ENCODE data around the gene SLC22A23.
"Not testable (repeated sequence)": the region's sequence is repeated elsewhere in the genome, so short reads cannot be mapped to it uniquely, and the experiment has no call there.

The SLC22A23 gene

DNA sequence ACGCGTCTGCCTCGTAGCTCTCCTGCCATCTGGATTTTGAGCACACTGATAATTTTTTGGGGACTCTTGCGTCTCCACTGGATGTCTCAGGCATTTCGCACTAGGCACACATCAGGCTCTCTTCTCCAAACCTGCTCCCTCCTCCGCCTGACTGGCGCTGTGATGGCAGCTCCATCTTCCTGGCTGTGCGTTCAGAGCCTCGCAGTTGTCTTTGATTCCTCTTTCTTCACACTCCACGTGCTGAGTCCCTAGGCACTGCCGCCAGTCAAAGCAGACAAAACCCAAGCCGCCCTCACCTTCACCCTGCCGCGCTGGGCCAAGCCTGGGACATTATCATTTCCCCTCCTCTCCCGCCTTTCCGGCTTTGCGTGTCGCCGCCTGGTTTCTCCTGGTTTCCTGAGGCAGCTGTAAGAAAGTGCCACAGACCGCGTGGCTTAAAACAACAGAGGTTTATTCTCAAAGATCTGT, 197.3 kb downstream of the SLC22A23 start:
- DNase-seq: peak; percentile 5

DNA sequence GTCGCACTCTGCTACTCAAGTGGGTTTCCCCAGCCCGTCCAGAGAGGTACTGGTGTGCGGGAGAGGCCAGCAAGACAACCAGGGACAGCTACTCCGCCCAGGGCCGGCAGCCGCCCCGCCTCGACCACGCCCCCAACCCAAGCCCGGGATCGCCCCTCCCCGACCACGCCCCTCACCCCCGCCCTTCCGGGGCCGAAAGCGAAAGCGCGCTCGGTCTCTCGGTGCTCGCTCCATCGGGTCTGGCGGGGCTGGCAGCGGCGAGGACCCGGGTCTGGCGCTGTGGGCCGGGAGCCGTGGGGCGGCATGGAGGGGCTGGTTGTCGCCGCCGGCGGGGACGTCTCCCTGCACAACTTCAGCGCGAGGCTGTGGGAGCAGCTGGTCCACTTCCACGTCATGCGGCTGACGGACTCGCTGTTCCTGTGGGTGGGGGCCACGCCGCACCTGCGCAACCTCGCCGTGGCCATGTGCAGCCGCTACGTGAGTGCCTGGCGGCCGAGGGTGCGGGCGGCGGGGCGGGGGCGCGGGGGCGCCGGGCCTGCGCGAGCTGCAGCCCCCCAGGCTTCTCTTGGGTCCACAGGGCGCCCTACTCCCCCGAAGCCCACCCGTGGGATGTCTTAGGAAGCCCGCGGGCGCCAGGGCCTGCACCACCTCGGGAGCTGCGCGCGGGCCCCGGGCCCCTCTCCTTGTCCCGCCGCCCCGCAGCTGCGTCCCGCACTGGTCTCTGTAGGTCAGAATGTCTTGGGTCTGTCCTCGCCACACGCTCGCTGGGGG, 197.9 kb downstream of the SLC22A23 start, which contains the start of gene PSMG4:
TSS of gene PSMG4 (plus strand) at position 228 of the 771 bp plus-strand sequence. CDS start at position 304, 76 bp downstream.
- peak; percentile 39 for DNase-seq

GRCh38 chr6:3258201-3258600, 198.6 kb downstream of the SLC22A23 start:
- no peak for DNase-seq

DNA sequence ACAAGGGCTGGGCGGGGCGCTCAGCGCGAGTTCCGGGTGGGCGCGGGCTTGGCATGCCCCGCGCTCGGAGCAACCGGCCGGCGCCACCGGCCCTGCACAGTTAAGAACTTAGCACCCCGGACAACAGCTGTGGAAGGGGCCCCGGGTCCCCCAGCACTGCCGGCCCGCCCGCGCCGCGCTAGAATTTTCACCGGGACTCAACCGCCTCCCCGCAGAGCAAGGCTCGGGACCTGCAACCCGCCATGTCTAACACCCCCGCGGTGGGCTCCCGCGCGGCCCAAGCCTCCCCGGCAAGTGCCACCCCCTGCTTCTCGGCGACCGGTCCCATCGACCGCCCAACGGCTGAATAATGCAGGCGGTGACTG, 203.3 kb downstream of the SLC22A23 start:
- no peak for DNase-seq

GRCh38 chr6:3252861-3253596, 203.8 kb downstream of the SLC22A23 start:
- DNase-seq: no peak

GRCh38 chr6:3252369-3252768, 204.5 kb downstream of the SLC22A23 start:
- no peak for DNase-seq

GRCh38 chr6:3251462-3252314, 205.2 kb downstream of the SLC22A23 start:
- peak; percentile 56 for DNase-seq

DNA sequence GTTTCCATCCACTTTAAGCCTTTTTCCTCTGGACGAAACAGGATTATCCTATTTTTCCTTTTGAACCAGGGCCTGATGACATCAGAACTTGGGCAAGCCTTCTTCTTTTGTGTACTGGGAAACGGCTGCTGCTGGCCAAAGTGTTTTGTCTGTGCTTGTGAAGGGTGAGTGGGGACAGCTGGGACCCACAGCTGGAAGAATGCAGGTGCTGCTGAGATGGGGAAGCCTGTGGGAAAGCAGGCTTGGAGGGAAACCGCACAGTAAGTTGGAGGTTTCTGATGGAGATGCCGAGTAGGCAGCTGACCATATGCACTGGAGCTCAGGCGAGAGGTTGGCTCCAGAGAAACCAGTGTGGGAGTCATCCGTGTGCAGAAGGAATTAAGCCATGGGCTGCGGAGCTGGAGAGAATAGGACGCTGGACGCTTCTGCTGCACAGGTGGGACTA, 206.6 kb downstream of the SLC22A23 start:
- no peak for DNase-seq

DNA sequence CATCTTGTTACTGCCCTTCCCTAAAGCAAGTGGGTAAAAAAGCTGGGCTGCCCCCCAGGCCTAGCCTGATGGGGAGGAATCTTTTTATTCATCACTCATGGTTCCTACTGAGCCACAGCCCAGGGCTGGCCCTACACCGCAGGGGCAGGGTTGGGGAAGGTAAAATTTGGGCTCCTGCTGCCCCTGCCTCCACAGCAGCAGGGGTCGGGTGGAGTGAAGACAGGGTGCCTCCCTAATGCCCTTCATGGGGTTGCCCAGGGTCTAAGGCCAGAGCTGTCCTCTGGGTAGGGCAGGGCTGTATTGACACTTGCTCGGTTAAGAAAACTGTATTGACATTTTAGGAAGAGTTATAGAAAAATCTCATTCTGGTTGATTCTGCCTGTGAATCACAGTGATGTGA, 207.0 kb downstream of the SLC22A23 start:
- no peak for DNase-seq

DNA sequence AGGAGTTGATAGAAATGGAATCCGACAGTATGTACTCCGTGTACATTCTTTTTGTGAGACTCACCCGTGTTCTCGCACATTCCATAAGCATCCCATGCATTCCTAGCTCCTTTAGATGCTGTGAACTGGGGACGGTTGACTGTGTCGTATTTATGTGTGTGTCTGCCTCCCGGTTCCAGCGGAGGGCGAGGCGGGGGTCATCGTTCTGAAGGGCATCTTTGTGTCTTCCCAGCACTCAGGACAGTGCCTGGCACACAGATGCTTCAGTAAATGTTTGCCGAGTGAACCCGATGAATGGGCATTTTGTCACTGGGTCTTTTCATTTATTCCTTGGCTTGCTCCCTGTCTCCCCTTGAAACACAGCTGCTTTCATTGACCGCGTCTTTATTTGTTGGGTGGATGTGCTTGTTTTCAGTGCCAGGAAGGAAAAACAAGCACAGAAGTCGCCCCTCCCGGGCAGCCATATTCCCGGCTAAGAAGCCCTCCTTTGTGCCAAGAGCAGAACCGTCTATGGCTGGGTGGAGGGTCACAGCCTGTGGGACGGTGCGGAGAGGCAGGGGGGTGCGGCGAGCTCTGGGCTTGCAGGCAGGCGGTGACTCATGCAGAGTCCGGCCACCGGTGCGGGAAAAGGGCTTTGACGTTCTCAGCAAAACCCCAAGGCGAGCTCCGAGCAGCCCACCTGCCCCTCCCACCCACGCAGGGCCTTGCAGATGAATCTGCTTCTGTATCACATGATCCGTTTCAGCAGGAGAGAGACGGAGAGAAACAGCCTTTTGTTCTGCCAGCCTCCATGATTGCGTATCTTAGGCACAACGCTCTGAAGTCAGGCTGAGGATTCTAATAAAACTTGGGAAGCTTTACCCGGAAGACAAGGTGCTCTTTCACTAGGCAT, 209.3 kb downstream of the SLC22A23 start:
- DNase-seq: no peak

GRCh38 chr6:3245216-3245615, 211.6 kb downstream of the SLC22A23 start:
- DNase-seq: no peak

DNA sequence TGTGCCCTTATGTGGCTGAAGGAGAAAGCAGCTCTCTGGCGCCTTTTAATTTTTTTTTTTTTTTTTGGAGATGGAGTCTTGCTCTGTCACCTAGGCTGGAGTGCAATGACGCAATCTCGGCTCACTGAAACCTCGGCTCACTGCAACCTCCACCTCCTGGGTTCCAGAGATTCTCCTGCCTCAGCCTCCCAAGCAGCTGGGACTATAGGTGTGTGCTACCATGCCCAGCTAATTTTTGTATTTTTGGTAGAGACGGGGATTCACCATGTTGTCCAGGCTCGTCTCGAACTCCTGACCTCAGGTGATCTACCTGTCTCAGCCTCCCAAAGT, 212.1 kb downstream of the SLC22A23 start:
- not testable (repeated sequence) for DNase-seq

DNA sequence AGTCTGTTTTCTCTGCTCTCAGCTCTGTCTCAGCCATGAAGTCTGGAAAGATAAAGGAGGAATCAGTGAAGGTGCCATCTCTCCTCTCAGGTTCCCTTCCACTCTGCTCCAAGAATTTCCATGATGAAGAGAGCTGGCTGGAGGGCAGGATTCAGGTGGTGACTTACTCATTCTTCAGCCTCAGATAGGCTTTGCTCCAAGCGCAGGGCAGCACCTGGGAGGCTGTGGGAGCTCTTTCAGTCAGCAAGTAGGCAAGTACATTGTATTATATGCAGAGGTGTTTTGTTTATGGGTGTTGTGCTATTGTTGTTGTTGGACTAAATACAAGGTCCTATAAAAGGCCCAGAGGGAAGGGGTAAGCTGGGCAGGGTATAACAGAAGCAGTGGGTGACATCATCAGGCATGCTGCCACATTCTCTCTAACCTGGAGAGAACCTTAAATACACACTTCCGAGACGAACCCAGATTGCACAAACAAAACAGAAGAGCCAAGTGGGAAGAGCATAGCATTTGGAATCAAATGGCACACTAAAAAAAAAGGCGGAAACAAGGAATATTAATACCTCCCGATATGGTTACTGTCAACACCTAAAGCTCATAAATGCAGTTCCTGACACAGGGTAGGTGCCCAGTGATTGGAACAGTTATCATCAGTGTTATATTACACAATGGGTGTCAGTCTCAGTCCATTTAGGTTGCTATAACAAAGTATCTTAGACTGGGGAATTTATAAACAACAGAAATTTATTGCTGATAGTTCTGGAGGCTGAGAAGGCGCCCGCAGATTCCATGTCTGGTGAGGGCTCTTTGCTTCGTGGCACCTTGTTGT, 212.6 kb downstream of the SLC22A23 start:
- DNase-seq: no peak

DNA sequence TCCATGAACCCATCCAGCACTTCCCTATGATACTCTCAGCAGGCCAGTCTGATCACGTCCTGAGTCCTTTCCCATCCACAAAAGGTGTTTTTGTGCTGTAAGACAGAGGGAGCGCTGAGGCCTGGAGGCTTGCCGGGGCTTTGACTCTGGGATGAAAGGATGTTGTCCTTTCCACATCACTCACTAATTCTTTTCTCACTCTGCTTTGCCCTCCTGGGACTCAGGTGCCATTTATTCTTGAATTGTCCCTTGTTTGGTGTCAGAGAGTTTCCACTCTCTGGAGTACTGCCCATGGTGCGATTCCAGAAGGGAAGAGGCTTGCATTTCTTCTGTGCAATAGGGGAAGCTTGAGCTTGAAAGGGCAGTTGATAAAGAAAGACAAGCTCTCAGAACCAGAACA, 214.1 kb downstream of the SLC22A23 start:
- DNase-seq: no peak

DNA sequence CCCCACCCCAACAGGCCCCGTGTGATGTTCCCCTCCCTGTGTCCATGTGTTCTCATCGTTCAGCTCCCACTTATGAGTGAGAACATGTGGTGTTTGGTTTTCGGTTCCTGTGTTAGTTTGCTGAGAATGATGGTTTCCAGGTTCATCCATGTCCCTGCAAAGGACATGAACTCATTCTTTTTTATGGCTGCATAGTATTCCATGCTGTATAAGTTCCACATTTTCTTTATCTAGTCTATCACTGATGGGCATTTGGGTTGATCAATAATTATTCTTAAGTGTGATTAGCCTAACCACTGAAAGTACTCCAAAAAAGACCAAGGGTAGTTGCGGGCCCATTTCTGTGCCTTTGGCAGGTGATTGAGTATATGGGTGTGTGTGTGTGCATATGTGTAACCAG, 215.1 kb downstream of the SLC22A23 start:
- DNase-seq: not testable (repeated sequence)

DNA sequence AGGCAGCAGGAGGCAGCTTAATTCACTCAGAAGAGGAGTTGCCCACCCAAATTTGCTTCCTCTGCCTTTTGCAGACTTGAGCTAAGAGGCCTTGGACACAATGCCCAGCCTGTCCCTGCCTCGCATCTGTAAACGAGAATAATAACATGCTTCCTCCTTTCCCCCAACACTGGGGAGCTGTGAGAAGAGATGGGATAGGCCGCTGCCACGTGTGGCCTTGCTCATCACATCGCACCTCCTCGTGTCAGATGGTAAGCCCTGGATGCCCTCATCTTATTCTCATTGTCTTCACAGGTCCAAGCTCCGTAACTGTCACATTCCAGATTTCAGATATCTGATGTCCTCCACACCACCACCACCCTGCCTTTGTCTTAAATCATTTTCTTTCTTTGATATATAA, 216.3 kb downstream of the SLC22A23 start:
- DNase-seq: no peak

GRCh38 chr6:3239110-3239830, 217.6 kb downstream of the SLC22A23 start:
- DNase-seq: no peak

- DNase-seq: no peak
Observed at GRCh38 chr6:3237761-3238662, 218.8 kb downstream of the SLC22A23 start.

DNA sequence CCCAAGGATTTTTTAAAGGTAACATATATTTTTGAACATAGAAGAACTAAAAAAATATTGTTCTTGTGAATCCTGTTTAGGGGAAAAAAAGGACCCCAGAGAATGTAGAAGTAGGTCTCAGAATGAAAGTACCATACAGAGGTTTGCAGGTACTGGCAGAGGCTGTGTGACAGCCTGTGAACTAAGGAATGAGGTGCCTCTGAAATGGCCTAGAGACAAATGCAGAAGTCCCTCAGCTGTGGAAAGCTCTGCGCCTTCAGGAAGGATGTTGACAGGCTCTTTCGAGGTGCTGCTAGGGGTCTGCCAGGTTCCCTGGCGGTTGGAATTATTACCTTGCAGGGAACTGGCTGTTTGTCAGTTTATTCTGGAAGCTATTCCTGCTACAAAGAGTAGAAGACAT, 220.8 kb downstream of the SLC22A23 start:
- no peak for DNase-seq

DNA sequence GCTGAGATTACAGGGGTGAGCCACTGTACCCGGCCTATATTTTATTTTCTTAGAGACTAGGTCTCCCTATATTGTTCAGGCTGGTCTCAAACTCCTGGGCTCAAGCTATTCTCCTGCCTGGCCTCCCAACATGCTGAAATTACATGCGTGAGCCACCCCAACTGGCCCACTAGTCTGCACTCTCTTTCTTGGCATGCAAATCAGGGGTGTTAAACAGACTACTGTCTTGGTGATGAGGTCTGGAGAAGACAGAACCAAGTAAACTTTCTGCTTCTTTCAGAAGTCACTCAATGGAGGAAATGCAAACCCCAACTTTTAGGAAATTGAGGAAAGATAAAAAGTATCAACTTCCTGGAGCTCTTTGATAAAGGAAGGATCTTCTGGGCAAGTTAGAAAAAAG, 221.4 kb downstream of the SLC22A23 start:
- no peak for DNase-seq

Measured in DMS79 treated with DMSO at 0.1 percent for 48 hours (cell line).